ENCODE measurements around the gene MED6. TPM values are rescaled to one million over a fixed set of nuclear protein-coding genes. Genes with fewer than 3 reads are reported as not detected.

MED6 gene
- total RNA-seq, 1 experiment from 2014 or later: 55.3 TPM

- H4K91ac ChIP-seq (ENCODE audit: insufficient read length, low read depth, low read length): no peak overlapping the region
- H2BK20ac ChIP-seq (ENCODE audit: low read depth, low read length, poor library complexity, severe bottlenecking): no peak overlapping the region
- H3K56ac ChIP-seq (ENCODE audit: insufficient read length, low read depth, low read length): no peak overlapping the region
- peaks cover 21% of the 10 kb centered on the region for H3K23me2 ChIP-seq (ENCODE audit: insufficient read length, low read depth, low read length, poor library complexity, severe bottlenecking)
- Mint-ChIP-seq H3K4me1 (peaks cover 54 to 55% of the 10 kb centered on the region in 2 experiments), H3K27ac (peak overlapping the region in 2 of 3 experiments; percentile 55 to 63; a peak in 3 of 7 replicates), H3K4me3 (peak overlapping the region; percentile 87 to 90), H3K27me3 (ENCODE audit: low read depth) (no peaks in the 10 kb centered on the region), H3K36me3 (ENCODE audit: insufficient read depth in 1 of 3, low read depth in 3 of 3) (peaks cover 0 to 4% (median 3%) of the 10 kb centered on the region in 3 experiments; a peak in 4 of 7 replicates), H3K9me3 (no peaks in the 10 kb centered on the region)
- H3K27ac ChIP-seq (ENCODE audit: insufficient read length, low read depth, low read length): no peak overlapping the region
- no peaks in the 10 kb centered on the region for H3K27me3 ChIP-seq (ENCODE audit: insufficient read depth, low read length)
- peaks cover 37% of the 10 kb centered on the region; the same call in 1 of the 2 replicates for H3K79me2 ChIP-seq (ENCODE audit: insufficient read depth, low read length)
- H3K18ac ChIP-seq (ENCODE audit: insufficient read length, low read depth, low read length): peak overlapping the region; percentile 44
- WGBS (ENCODE audit: extremely low coverage, insufficient read length, low lambda C conversion rate): no CpG with 5 or more reads among the region's 51 CpGs
- peak overlapping the region; percentile 99 for H3K4me2 ChIP-seq (ENCODE audit: insufficient read depth, insufficient read length, low read length)
- H4K8ac ChIP-seq (replicated peaks; ENCODE audit: insufficient read length, low read depth, low read length): no peak overlapping the region
- peaks cover 22% of the 10 kb centered on the region for H3K4me1 ChIP-seq (ENCODE audit: insufficient read depth, low read length)
- H4K20me1 ChIP-seq (ENCODE audit: control insufficient read depth, insufficient read depth, insufficient read length): no peaks in the 10 kb centered on the region
- no peak overlapping the region for H2BK120ac ChIP-seq (ENCODE audit: low read depth, low read length, poor library complexity, severe bottlenecking)
- H3T11ph ChIP-seq (ENCODE audit: low read length): no peak overlapping the region
- no peak overlapping the region for H2BK5ac ChIP-seq (ENCODE audit: insufficient read length, low read length)
- DNase-seq: no peak
- H3K14ac ChIP-seq (ENCODE audit: insufficient read depth, low read length): peak overlapping the region; percentile 43
- no peak overlapping the region for H2AFZ ChIP-seq (ENCODE audit: low read length)
- no peak overlapping the region for H2BK12ac ChIP-seq (ENCODE audit: insufficient read length, low read depth, low read length)
- peak overlapping the region; percentile 69 for H3K9ac ChIP-seq (ENCODE audit: extremely low read depth, insufficient read length, low read length)
- no peak overlapping the region for H4K5ac ChIP-seq (ENCODE audit: insufficient read length, low read depth, low read length)
- no peaks in the 10 kb centered on the region for H3K79me1 ChIP-seq (ENCODE audit: insufficient read depth, low read depth, low read length, poor library complexity, severe bottlenecking)
- TF ChIP-seq CTCF (conservative IDR thresholded peaks at IDR 0.05): no peak
- no peak overlapping the region for H3K4ac ChIP-seq (ENCODE audit: low read depth, low read length)
- no peak overlapping the region for H2BK15ac ChIP-seq (ENCODE audit: low read depth, low read length)
- no peaks in the 10 kb centered on the region for H3K9me3 ChIP-seq (ENCODE audit: control insufficient read depth, low read depth, low read length)
- no peak overlapping the region for H3K23ac ChIP-seq (ENCODE audit: insufficient read length, low read depth, low read length)
- H2AK5ac ChIP-seq (ENCODE audit: insufficient read length, low read length): no peak overlapping the region
Observed at GRCh38 chr14:70642303-70643235, 42.1 kb upstream of the MED6 start.
